GM12865 (cell line): ENCODE results near the gene FITM1.

Experiments used
- DNase-seq: peaks from one replicate; pipeline ENCODE4 v3.0.0; 2010; ENCODE audit warnings: low read depth
- H3K4me3 ChIP-seq: 2 replicates; pipeline ENCODE4 v1.5.1; 2011; ENCODE audit warnings: mild to moderate bottlenecking, low read depth, low read length, control low read depth
- TF ChIP-seq, protein P1 (sequence below): IDR thresholded peaks from 2 replicates; pipeline ENCODE4 v1.5.1; 2011; ENCODE audit warnings: low read length, control low read depth, low read depth, inconsistent platforms; ENCODE audit not compliant: insufficient read depth; ENCODE audit errors: missing control alignments

FITM1 gene

DNA sequence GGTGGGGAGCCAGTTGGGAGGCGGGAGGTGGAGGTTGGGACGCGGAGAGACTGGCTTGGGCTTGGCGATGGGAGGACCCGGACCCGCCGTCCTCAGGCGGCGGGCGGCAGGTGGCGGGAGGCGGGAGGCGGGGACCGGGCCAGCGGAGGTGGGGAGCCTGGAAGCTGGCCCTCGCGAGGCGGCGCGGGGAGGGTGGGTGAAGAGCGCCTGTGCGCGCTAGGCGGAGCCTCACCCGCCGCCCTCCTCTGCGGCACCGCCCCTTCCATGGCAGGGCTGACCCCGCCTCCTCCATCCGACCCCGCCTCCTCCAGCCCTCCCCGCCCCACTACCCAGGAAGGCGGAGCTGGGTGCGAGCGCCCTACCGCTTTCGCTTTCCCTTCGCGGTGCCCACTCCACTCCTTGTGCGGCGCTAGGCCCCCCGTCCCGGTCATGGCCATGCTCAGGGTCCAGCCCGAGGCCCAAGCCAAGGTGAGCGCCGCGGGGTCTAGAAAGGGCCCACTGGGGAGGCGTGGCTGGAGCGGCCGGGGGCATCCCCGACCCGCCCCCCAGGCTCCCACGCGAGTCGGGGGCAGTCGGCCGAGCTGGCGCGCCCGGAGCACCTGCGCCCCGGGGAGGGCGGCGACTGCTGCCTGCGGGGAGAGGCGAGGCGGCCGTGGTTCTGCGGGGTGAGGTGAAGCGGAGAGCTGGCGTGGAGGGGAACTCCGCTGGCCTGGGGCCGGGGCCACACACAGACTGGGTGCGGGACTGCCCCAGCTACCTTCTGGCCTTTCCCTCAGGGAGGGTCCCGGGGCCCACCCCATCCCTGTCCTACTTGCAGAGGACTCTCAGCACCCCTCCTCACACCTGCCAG lies 5.6 kb downstream of the FITM1 start, which contains the start of gene PSME1:
Gene PSME1 (plus strand): TSS at position 361 of the 850 bp plus-strand sequence. CDS start 69 bp downstream, at position 430.
- peak within 1 kb of the TSS; percentile 71 for H3K4me3 ChIP-seq
- DNase-seq: peak; percentile 96
- TF ChIP-seq, protein P1, sequence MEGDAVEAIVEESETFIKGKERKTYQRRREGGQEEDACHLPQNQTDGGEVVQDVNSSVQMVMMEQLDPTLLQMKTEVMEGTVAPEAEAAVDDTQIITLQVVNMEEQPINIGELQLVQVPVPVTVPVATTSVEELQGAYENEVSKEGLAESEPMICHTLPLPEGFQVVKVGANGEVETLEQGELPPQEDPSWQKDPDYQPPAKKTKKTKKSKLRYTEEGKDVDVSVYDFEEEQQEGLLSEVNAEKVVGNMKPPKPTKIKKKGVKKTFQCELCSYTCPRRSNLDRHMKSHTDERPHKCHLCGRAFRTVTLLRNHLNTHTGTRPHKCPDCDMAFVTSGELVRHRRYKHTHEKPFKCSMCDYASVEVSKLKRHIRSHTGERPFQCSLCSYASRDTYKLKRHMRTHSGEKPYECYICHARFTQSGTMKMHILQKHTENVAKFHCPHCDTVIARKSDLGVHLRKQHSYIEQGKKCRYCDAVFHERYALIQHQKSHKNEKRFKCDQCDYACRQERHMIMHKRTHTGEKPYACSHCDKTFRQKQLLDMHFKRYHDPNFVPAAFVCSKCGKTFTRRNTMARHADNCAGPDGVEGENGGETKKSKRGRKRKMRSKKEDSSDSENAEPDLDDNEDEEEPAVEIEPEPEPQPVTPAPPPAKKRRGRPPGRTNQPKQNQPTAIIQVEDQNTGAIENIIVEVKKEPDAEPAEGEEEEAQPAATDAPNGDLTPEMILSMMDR: peak; percentile 3

DNA sequence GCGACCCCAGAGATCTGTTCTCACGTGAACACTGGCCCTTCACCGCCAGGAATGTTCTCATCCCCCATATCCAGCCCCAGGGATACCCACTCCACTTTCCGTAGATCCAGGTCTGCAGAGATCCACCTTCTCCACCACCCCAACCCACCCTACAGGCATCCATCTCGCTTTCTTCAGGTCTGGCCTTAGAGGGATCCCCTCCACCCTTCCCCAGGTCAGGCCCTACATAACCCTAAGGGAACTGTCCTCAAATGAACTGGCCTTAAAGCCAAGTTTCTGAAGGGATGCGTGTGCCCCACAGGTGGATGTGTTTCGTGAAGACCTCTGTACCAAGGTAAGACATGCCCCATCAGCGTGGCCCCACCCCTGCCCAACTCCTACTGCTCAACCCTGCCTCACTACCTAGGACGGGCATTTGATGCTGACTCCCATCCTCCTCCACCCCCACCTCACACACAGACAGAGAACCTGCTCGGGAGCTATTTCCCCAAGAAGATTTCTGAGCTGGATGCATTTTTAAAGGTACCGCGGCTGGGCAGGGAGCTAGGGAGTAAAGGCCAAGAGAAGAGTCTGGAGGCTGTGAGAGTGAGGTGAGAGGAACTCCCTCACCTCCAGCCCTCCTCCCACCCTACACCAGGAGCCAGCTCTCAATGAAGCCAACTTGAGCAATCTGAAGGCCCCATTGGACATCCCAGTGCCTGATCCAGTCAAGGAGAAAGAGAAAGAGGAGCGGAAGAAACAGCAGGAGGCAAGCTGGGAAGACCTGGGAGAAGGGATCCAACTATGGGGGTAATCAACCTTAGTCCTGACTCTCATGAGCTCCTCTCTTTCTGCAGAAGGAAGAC lies 6.4 kb downstream of the FITM1 start:
- TF ChIP-seq, protein P1: no peak
- DNase-seq: peak; percentile 31
- peak overlapping the region; percentile 71 for H3K4me3 ChIP-seq

DNA sequence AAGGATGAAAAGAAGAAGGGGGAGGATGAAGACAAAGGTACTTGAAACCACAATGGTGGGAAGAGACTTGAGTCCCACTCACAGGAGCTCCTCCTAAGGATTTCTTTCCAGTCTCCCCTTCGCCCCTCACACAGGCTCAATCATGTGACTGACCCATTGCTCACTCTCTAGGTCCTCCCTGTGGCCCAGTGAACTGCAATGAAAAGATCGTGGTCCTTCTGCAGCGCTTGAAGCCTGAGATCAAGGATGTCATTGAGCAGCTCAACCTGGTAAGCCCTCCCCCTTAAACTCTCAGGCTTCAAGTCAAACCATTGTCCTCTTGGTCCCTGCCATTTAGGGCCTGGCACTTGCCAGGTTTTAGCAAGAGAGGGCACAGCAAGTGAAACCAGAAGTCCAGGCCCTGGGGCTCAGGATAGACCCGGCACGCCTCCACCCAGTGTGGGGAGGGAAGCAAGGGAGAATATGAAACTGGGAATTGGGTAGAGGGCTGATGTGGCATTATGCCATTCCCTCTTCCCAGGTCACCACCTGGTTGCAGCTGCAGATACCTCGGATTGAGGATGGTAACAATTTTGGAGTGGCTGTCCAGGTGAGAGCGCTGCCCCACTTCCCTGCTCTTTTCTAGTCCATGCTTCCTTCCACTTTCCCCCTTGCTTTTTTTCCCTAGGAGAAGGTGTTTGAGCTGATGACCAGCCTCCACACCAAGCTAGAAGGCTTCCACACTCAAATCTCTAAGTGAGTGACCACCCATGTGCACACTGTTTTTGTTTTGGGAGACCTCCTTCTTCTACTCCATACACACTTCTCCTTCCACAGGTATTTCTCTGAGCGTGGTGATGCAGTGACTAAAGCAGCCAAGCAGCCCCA lies 7.3 kb downstream of the FITM1 start:
- H3K4me3 ChIP-seq: peak overlapping the region; percentile 71
- TF ChIP-seq, protein P1: no peak

DNA sequence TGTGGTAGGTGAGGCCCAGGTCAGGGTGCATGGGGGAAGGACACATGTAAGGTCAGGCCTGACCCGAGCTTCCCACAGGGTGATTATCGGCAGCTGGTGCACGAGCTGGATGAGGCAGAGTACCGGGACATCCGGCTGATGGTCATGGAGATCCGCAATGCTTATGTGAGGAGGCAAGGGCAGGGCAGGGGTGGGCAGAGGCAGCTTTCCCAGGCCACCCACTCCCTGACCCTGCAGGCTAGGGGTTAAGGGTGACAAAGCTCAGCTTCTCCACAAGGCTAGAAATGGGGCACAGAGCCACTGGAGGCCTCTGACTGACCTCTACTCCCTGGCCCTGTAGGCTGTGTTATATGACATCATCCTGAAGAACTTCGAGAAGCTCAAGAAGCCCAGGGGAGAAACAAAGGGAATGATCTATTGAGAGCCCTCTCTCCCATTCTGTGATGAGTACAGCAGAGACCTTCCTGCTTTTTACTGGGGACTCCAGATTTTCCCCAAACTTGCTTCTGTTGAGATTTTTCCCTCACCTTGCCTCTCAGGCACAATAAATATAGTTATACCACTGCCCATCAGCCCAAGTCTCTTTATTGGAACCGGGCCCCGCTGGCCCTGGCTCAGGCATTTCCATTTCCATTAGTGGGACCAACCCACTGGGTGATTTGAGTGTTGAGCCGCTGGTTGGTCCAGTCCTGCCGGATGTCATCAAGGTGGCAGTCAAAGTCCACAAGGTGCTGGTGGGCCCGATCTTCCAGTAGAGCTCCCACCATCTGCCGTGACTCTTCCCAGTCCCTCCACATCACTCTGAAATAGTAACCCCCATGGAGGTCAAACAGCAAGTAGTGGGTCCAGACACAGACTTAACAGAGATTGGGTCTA lies 8.2 kb downstream of the FITM1 start:
- DNase-seq: no peak
- H3K4me3 ChIP-seq: no peak overlapping the region
- TF ChIP-seq, protein P1: no peak

More for the DNA sequence above, 7.3 kb downstream of the FITM1 start:
- DNase-seq: no peak

DNA sequence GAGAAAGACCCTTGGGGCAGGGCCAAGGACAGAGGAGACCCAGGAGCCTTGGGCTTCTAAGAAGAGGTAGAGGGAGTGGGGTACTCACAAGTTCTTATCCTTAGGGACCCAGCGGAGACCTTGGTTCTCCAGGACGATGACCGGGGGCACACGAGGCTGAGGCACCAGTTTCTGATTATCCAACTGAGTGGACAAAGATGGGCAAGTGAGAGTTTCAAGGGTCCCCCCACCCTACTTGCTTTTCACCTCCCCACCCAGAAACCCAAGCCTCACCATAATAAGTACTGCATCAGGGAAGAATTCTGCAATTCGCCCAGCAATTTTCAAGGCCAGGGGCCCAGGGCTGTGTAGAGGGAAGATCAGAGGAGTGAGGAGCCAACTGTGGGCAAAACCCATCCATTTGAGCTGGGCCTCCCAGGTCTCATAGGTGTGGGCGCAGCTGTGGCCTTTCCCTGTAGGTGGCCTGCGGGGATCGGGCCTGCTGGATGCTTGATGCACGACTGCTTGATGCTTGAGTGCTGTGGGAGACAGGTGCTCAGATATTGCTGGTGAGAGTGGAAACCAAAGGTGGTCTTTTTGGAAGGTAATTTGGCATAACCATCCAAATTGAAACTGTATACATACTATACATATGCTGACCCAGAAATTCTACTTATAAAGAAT lies 8.9 kb downstream of the FITM1 start:
- TF ChIP-seq, protein P1: no peak
- peak overlapping the region; percentile 80 for H3K4me3 ChIP-seq
- DNase-seq: peak; percentile 54
